ENCODE results near the gene CHAF1A. TPM values are rescaled to one million over a fixed set of nuclear protein-coding genes. Genes with fewer than 3 reads are reported as not detected.

Gene CHAF1A
- total and polyA plus RNA-seq, 2 of the 4 experiments (the other 2 are of a cell fraction): 12.4 to 22.9 TPM

GRCh38 chr19:4452230-4452990, 50.0 kb downstream of the CHAF1A start:
- Histone ChIP-seq H3K4me1 (ENCODE audit: control insufficient read depth, insufficient read depth, low read length) (peaks cover 12% of the 10 kb centered on the region), H3K9ac (ENCODE audit: low read depth, low read length) (no peak overlapping the region), H3K27me3 (ENCODE audit: control insufficient read depth, insufficient read depth, low read length) (no peaks in the 10 kb centered on the region), H3K79me1 (ENCODE audit: low read depth in 1 of 2, low read length in 2 of 2) (peaks cover 15 to 70% of the 10 kb centered on the region in 2 experiments), H2AK9ac (replicated peaks; ENCODE audit: low read depth, low read length, poor library complexity) (no peak overlapping the region), H3K4ac (ENCODE audit: low read depth, low read length) (no peak overlapping the region), H4K91ac (ENCODE audit: insufficient read depth, low read depth, low read length) (no peak overlapping the region), H3K9me1 (ENCODE audit: insufficient read depth, low read length) (peaks cover 17% of the 10 kb centered on the region), H3K27ac (ENCODE audit: insufficient read depth, low read length) (no peak overlapping the region), H2AFZ (replicated peaks; ENCODE audit: low read length, poor library complexity) (no peak overlapping the region), H3K18ac (ENCODE audit: low read depth, low read length) (no peak overlapping the region), H3K23ac (ENCODE audit: low read depth, low read length) (no peak overlapping the region), H4K20me1 (ENCODE audit: insufficient read depth, low read length) (peaks cover 21% of the 10 kb centered on the region), H3K4me2 (ENCODE audit: low read depth, low read length) (no peak overlapping the region), H2BK20ac (ENCODE audit: low read depth, low read length) (no peak overlapping the region), H2BK120ac (ENCODE audit: low read depth, low read length) (no peak overlapping the region), H3K14ac (replicated peaks; ENCODE audit: low read depth, low read length) (no peak overlapping the region), H3K4me3 (ENCODE audit: insufficient read depth, low read depth, low read length) (no peak overlapping the region), H4K8ac (ENCODE audit: low read depth in 2 of 2, low read length in 2 of 2) (no peak overlapping the region), H2BK15ac (ENCODE audit: low read depth, low read length) (no peak overlapping the region), H3K36me3 (ENCODE audit: control insufficient read depth, insufficient read depth, low read length) (peaks cover 55% of the 10 kb centered on the region), H3K56ac (ENCODE audit: extremely low read depth, insufficient read depth, low read length) (no peak overlapping the region), H4K5ac (ENCODE audit: low read depth, low read length) (no peak overlapping the region), H2AK5ac (ENCODE audit: low read depth, low read length) (no peak overlapping the region), H2BK5ac (ENCODE audit: low read depth, low read length, poor library complexity, severe bottlenecking) (no peak overlapping the region), H3K9me3 (ENCODE audit: control insufficient read depth, insufficient read depth, low read length) (no peaks in the 10 kb centered on the region)
- dilution Hi-C loops (cut with HindIII; ENCODE audit: low sequenced_read_pairs, unreplicated experiment): no loop called here
- ATAC-seq (ENCODE audit: low read depth): no peak
- ChIA-PET POLR2A (ENCODE audit: unreplicated experiment) (no interaction called here), CTCF (no interaction called here)
- BruUV-seq (replicated peaks): no TSS peak
- intact Hi-C loops (cut with micrococcal nuclease): no loop called here
- DNase-seq: no peak
- WGBS, 2 experiments (ENCODE audit: extremely low coverage in 2 of 2, insufficient read length in 1 of 2): 88% methylated on average over 11 of the region's 24 CpGs; no CpG with 5 or more reads in 1 of the 2 experiments
- in situ Hi-C loops (cut with MboI; ENCODE audit: low sequenced_read_pairs): no loop called here
- no peak for TF ChIP-seq MAFK (IDR thresholded peaks at IDR 0.05; ENCODE audit: low read depth, low read length)
- TF ChIP-seq RAD21 (IDR thresholded peaks at IDR 0.05; ENCODE audit: low read length): no peak
- no peak for TF ChIP-seq NFE2L2 (IDR thresholded peaks at IDR 0.05; ENCODE audit: low read depth, low read length)
- no peak for TF ChIP-seq RCOR1 (IDR thresholded peaks at IDR 0.05; ENCODE audit: insufficient replicate concordance, low read length)
- no peak for TF ChIP-seq FOS (IDR thresholded peaks at IDR 0.05; ENCODE audit: low read depth, low read length)
- TF ChIP-seq POLR2A (IDR thresholded peaks at IDR 0.05; ENCODE audit: low read depth, low read length): no peak
- TF ChIP-seq ELK1 (IDR thresholded peaks at IDR 0.05; ENCODE audit: borderline replicate concordance, low read depth, low read length): no peak
- TF ChIP-seq MAZ (IDR thresholded peaks at IDR 0.05; ENCODE audit: borderline replicate concordance, low read depth, low read length): no peak
- TF ChIP-seq CTCF (conservative IDR thresholded peaks at IDR 0.05; ENCODE audit: low read depth, low read length): no peak
- no peak for TF ChIP-seq CEBPB (IDR thresholded peaks at IDR 0.05; ENCODE audit: low read depth, low read length)
- no peak for TF ChIP-seq SMC3 (IDR thresholded peaks at IDR 0.05; ENCODE audit: low read depth, low read length)
- TF ChIP-seq RFX5 (IDR thresholded peaks at IDR 0.05; ENCODE audit: low read depth, low read length): no peak
- TF ChIP-seq USF2 (IDR thresholded peaks at IDR 0.05; ENCODE audit: low read depth, low read length): no peak
- no peak for TF ChIP-seq BHLHE40 (IDR thresholded peaks at IDR 0.05; ENCODE audit: low read depth, low read length)
- no peak for TF ChIP-seq MXI1 (IDR thresholded peaks at IDR 0.05; ENCODE audit: borderline replicate concordance, low read depth, low read length)
- no peak for TF ChIP-seq CHD1 (IDR thresholded peaks at IDR 0.05; ENCODE audit: low read depth, low read length)
